GM18508 (cell line): Measurements from ENCODE around the gene PAFAH1B2.
"Not testable (repeated sequence)": the region's sequence is repeated elsewhere in the genome, so short reads cannot be mapped to it uniquely, and the experiment has no call there.

Experiments
- ATAC-seq: cut with Tn5 transposase; IDR thresholded peaks from one replicate; pipeline ENCODE4 v1.9.1; 2021; ENCODE audit warnings: moderate number of reproducible peaks; ENCODE audit not compliant: insufficient read depth, unreplicated experiment

Gene PAFAH1B2

GRCh38 chr11:117199916-117200812 is 56.1 kb downstream of the PAFAH1B2 start:
- no peak for ATAC-seq

- no peak for ATAC-seq
Observed at GRCh38 chr11:117200813-117201657, 56.9 kb downstream of the PAFAH1B2 start.

- ATAC-seq, result no peak
Observed at GRCh38 chr11:117201658-117202305, 57.7 kb downstream of the PAFAH1B2 start.

- no peak for ATAC-seq
Observed at GRCh38 chr11:117202386-117203068, 58.4 kb downstream of the PAFAH1B2 start.

GRCh38 chr11:117203069-117203407 is 59.0 kb downstream of the PAFAH1B2 start:
- ATAC-seq, result no peak

GRCh38 chr11:117204283-117205080 is 60.4 kb downstream of the PAFAH1B2 start:
- ATAC-seq, result no peak

GRCh38 chr11:117205211-117205818 is 61.2 kb downstream of the PAFAH1B2 start:
- ATAC-seq, result no peak

GRCh38 chr11:117206111-117206510 is 62.0 kb downstream of the PAFAH1B2 start:
- ATAC-seq, result not testable (repeated sequence)

GRCh38 chr11:117206859-117207258 is 62.8 kb downstream of the PAFAH1B2 start:
- ATAC-seq, result not testable (repeated sequence)

- ATAC-seq, result not testable (repeated sequence)
Observed at GRCh38 chr11:117207481-117207880, 63.4 kb downstream of the PAFAH1B2 start.

GRCh38 chr11:117208710-117209109 is 64.6 kb downstream of the PAFAH1B2 start:
- ATAC-seq, result not testable (repeated sequence)

- ATAC-seq, result not testable (repeated sequence)
Observed at GRCh38 chr11:117209351-117210125, 65.5 kb downstream of the PAFAH1B2 start.

- no peak for ATAC-seq
Observed at GRCh38 chr11:117210620-117211019, 66.5 kb downstream of the PAFAH1B2 start.

- ATAC-seq, result no peak
Observed at GRCh38 chr11:117212697-117213355, 68.7 kb downstream of the PAFAH1B2 start.

- no peak for ATAC-seq
Observed at GRCh38 chr11:117214404-117215110, 70.5 kb downstream of the PAFAH1B2 start.

GRCh38 chr11:117217141-117218084 is 73.3 kb downstream of the PAFAH1B2 start:
- no peak for ATAC-seq
